ENCODE results near the gene CACNA1G. TPM values are rescaled to one million over a fixed set of nuclear protein-coding genes. Genes with fewer than 3 reads are reported as not detected.

The CACNA1G gene
- total RNA-seq, 6 experiments from 2014 or later: not detected

GRCh38 chr17:50539762-50540559 is 20.6 kb upstream of the CACNA1G start:
- H3K36me3 ChIP-seq: no peaks in the 10 kb centered on the region
- H3K27ac ChIP-seq: no peak overlapping the region
- TF ChIP-seq CTCF (IDR thresholded peaks at IDR 0.05): no peak
- no peak for TF ChIP-seq POLR2A (IDR thresholded peaks at IDR 0.05)
- intact Hi-C loops (cut with DNase I): no loop called here
- 75% methylated on average over 3 of the region's 15 CpGs for WGBS (ENCODE audit: insufficient coverage, low coverage, low lambda C conversion rate, missing lambda C conversion rate)
- peak in 1 of 4 donors; percentile 4 for ATAC-seq
- H3K4me1 ChIP-seq: peaks cover 0 to 18% (median 3%) of the 10 kb centered on the region in 4 donors
- H3K27me3 ChIP-seq: no peaks in the 10 kb centered on the region
- H3K4me3 ChIP-seq: no peak overlapping the region
- no peaks in the 10 kb centered on the region for H3K9me3 ChIP-seq
- peak in 1 of 3 donors; percentile 34 for DNase-seq

GRCh38 chr17:50540560-50541401 is 19.7 kb upstream of the CACNA1G start:
- no peaks in the 10 kb centered on the region for H3K36me3 ChIP-seq
- no peaks in the 10 kb centered on the region for H3K9me3 ChIP-seq
- intact Hi-C loops (cut with DNase I): no loop called here
- no peaks in the 10 kb centered on the region for H3K27me3 ChIP-seq
- DNase-seq (peak in 1 of 3 donors; percentile 20), ATAC-seq (no peak)
- H3K27ac ChIP-seq: no peak overlapping the region
- WGBS (ENCODE audit: insufficient coverage, low coverage, low lambda C conversion rate, missing lambda C conversion rate): 100% methylated on average over 2 of the region's 11 CpGs
- no peak overlapping the region for H3K4me3 ChIP-seq
- H3K4me1 ChIP-seq: peaks cover 0 to 18% (median 3%) of the 10 kb centered on the region in 4 donors
- TF ChIP-seq POLR2A (IDR thresholded peaks at IDR 0.05) (no peak), CTCF (IDR thresholded peaks at IDR 0.05) (no peak)

DNA sequence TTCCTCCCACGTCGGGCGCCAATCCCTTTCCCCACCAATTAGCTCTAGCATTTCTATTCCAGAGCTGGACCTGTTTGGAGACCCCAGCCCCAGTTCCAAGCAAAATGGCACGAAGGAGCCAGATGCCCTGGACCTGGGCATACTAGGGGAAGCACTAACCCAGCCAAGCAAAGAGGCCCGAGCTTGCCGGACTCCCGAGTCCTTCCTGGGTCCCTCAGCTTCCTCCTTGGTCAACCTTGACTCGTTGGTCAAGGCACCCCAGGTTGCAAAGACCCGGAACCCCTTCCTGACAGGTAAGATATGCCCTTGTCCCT is 19.2 kb upstream of the CACNA1G start:
- H3K4me1 ChIP-seq: peaks cover 0 to 18% (median 3%) of the 10 kb centered on the region in 4 donors
- no peak for DNase-seq
- TF ChIP-seq POLR2A (IDR thresholded peaks at IDR 0.05) (no peak), CTCF (IDR thresholded peaks at IDR 0.05) (no peak)
- H3K27me3 ChIP-seq: no peaks in the 10 kb centered on the region
- WGBS (ENCODE audit: insufficient coverage, low coverage, low lambda C conversion rate, missing lambda C conversion rate): 53% methylated on average over 3 of the region's 9 CpGs
- H3K4me3 ChIP-seq: peak overlapping the region; percentile 45 to 59 (median 54)
- H3K36me3 ChIP-seq: no peaks in the 10 kb centered on the region
- H3K27ac ChIP-seq: no peak overlapping the region
- no peak for ATAC-seq
- H3K9me3 ChIP-seq: no peaks in the 10 kb centered on the region
- intact Hi-C loops (cut with DNase I): no loop called here

- no peaks in the 10 kb centered on the region for H3K27me3 ChIP-seq
- no peaks in the 10 kb centered on the region for H3K9me3 ChIP-seq
- peak; percentile 91 to 93 (median 92) for DNase-seq
- H3K4me3 ChIP-seq: peak overlapping the region; percentile 45 to 59 (median 54)
- peaks cover 0 to 18% (median 3%) of the 10 kb centered on the region in 4 donors for H3K4me1 ChIP-seq
- intact Hi-C loops (cut with DNase I): no loop called here
- WGBS (ENCODE audit: insufficient coverage, low coverage, low lambda C conversion rate, missing lambda C conversion rate): 3% methylated on average over 25 of the region's 82 CpGs
- H3K36me3 ChIP-seq: no peaks in the 10 kb centered on the region
- H3K27ac ChIP-seq: peak overlapping the region in 2 of 3 donors; percentile 20 to 31
- ATAC-seq: peak; percentile 86 to 93 (median 90)
- peak; percentile 71 for TF ChIP-seq POLR2A (IDR thresholded peaks at IDR 0.05)
- peak in 2 of 4 donors; percentile 17 to 21 for TF ChIP-seq CTCF (IDR thresholded peaks at IDR 0.05)
Measured at GRCh38 chr17:50541716-50542688, 18.5 kb upstream of the CACNA1G start.

All from right lobe of liver (tissue), 6 donors.